KOPT-K1 (cell line): ENCODE data around the gene DDRGK1.

Experiments
- H3K27ac ChIP-seq: fragments of 200-600 bp; sonication (generic); 2 replicates; pipeline ENCODE4 v1.5.1; 2016; ENCODE audit warnings: antibody characterized with exemption, mild to moderate bottlenecking, low read depth, low read length; ENCODE audit not compliant: poor library complexity, severe bottlenecking
- H3K36me3 ChIP-seq: fragments of 200-600 bp; sonication (generic); 2 replicates; pipeline ENCODE4 v1.5.1; 2017; ENCODE audit warnings: antibody characterized with exemption, mild to moderate bottlenecking, low read length, moderate library complexity; ENCODE audit not compliant: insufficient read depth
- H3K9me3 ChIP-seq: fragments of 200-600 bp; sonication (generic); 2 replicates; pipeline ENCODE4 v1.5.1; 2017; ENCODE audit warnings: antibody characterized with exemption, low read length, mild to moderate bottlenecking; ENCODE audit not compliant: insufficient read depth, poor library complexity, severe bottlenecking

Gene DDRGK1

DNA sequence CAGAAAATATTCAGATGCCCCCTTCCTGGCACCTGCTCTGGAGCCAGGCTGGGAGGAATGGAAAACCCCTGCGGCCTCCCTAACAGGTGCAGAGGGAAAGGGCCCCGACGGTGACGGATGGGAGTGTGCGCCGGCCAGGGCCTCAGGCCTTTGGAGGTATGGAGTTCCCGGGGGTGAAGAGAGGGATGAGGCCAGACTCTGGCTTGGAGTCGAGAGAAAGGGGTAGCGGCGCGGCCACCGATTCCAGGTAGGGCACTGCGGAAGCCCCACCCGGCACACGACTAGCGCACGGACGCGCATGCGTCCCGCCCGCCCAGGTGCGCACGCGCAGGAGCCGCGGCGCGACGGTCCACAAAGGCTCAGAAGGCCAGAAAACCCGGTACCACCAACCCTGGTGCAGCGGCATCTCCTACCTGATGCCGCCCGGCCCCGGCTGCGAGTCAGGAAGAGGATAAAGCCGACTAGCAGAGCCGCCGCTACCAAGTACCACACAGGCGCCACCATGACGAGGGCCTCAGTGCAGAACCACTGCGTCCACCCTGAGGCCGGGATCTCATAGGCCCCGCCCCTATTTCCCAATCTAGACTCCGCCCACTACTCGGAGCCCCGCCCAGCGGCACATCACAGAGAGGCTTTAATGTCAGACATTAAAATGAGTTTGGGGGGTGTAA, at the start of gene DDRGK1:
TSS of gene DDRGK1 (minus strand) at position 559 of the 671 bp plus-strand sequence. CDS start at position 504, 55 bp downstream.
- H3K36me3 ChIP-seq, result peaks cover 31% of the 10 kb centered on the region
- no peaks in the 10 kb centered on the region for H3K9me3 ChIP-seq
- H3K27ac ChIP-seq, result peak within 1 kb of the TSS; percentile 79

DNA sequence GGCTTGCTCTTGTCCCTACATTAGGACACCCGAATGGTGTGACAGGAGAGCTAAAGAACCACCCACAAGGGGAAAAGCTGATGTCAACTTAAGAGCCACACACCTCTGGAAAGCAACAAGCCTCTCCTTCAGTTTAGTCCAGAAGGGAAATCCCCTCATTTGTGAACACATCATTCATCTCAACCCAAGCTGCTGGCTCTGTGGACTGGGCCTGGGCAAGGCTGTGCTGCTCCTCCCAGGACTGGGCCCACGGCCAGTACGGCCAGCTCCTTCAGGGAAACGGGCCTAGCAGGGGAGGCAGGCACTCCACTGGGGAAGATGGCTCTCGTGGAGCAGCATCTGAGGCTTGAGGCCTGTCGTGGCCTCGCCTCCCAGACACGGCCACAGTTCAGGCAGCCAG, 47.3 kb upstream of the DDRGK1 start:
- no peak overlapping the region for H3K27ac ChIP-seq

DNA sequence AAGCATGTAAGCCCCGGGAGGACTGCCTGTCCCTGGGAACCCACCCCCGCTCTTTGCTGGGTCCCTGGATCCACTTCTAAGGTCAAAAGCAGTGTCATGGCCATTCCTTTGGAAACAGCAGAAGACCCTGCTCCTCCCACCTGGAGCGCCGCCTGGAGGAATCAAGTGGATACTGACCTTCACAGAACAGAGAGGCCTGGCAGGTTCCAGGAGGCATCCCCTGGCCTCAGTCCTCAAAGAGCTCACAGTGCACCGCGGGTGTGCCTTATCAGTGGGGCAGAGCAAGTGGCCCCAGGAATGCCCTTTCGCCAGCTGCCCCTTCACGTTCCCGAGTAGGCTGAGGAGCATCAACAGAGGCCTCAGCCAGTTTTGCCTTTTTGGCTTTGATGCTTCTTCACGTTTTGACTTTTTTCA, 45.6 kb upstream of the DDRGK1 start:
- no peaks in the 10 kb centered on the region for H3K36me3 ChIP-seq
- no peak overlapping the region for H3K27ac ChIP-seq
- no peaks in the 10 kb centered on the region for H3K9me3 ChIP-seq

More for the DNA sequence above, 47.3 kb upstream of the DDRGK1 start:
- Histone ChIP-seq H3K36me3 (no peaks in the 10 kb centered on the region), H3K9me3 (no peaks in the 10 kb centered on the region)

DNA sequence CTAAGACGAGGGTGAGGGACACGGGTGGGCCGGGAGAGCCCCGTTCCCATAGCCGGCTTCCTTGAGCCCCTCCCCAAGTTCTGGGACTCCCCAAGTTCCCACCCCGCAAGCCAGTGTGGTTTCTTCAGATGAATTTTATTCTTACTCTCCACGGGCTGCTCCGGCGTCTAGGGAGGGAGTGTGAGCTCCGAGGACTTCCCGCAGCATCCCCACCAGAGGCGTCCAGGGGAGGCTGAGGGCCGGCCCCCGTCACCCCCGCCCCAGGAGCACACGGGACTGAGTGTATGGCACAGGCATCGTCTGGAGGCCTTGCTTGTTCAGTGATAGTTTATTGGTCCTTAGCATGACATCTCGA, 44.5 kb upstream of the DDRGK1 start:
- Histone ChIP-seq H3K9me3 (no peaks in the 10 kb centered on the region), H3K27ac (no peak overlapping the region), H3K36me3 (no peaks in the 10 kb centered on the region)

DNA sequence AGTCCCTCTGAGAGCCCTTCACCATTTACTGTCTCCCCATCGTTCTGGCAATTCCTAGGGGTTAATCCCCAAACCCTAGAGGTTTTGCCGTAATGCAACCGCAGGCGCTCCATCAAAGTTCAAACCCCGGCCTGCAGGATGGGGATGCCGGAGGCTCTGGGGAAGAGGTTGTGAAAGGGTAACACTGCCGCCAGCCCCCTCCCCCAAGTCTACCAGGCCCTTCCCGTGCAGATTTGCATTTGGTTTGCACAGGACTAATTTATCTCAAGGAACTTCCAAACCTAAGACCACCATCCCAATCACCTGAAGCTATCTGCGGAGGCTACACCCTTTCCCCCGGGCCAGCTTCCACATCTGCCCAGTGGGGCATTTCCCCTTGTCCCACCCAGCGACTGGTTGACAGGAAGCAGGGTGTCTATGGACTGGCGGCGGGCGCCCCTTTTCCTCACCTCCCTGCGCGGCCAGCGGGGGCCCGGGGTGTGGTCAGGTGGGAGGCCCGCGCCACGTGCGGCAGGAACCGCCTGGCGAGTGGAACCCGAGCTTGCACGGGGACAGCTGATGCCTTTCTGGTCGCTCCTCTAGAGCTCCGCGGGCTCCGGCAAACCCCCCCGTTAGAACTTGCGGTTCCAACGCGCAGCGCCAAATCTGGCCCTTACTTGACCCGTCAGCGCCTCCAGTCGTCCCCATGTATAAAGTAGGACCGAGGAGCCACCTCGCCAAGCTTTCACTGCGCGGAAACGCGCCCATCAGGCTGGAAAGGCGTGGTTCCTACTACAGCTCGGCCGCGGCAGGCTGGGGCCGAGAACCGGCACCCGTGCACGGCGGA, 43.9 kb upstream of the DDRGK1 start:
- Histone ChIP-seq H3K27ac (no peak overlapping the region), H3K36me3 (no peaks in the 10 kb centered on the region), H3K9me3 (no peaks in the 10 kb centered on the region)

DNA sequence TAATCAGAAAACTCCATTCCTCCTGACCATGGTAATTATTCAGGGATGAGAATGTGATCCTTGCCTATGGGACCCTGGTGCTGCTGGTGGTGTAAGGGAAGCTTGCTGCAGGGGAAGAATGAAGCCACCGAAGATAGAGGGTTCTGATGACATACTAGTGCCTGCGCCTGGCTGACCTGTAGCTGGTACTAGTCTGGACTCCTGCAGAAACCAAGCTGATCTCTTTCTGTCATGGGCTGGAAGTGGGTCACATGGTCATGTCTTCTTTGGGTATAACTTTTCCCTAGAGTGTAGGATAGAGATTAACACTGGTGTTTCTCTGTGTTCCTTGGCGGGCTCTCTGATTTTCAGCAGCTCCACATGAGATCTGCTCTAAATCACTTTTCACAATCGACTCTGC, 43.2 kb upstream of the DDRGK1 start:
- Histone ChIP-seq H3K27ac (no peak overlapping the region), H3K9me3 (no peaks in the 10 kb centered on the region), H3K36me3 (no peaks in the 10 kb centered on the region)

DNA sequence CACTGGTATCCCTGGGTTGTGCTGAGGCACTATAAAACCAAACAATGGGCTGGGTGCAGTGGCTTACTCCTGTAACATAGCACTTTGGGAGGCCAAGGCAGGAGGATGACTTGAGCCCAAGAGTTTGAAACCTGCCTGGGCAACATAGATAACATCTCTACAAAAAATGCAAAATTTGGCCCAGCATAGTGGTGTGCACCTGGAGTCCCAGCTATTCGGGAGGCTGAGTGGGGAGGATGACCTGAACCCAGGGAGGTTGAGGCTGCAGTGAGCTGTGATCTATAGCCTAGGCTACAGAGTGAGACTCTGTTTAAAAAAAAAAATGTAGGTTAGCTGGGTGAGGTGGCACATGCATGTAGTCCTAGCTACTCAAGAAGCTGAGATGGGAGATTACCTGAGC, 42.2 kb upstream of the DDRGK1 start:
- H3K9me3 ChIP-seq, result no peaks in the 10 kb centered on the region
- H3K36me3 ChIP-seq, result no peaks in the 10 kb centered on the region
- no peak overlapping the region for H3K27ac ChIP-seq

DNA sequence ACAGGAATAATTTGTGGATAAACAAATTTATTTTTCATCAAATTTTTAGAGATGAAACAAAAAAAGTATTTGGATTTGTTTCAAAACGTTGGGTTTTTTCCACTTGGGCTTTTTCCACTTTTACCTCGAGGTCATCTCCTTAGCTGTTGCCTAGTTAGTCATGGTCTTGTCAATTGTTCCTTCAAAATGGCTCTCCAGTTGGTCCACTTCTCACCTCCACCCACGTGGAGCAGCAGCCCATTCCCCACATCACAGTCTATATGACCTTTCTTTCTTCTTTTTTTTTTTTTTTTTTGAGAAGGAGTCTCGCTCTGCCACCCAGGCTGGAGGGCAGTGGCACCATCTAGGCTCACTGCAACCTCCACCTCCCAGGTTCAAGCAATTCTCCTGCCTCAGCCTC, 41.2 kb upstream of the DDRGK1 start:
- Histone ChIP-seq H3K27ac (no peak overlapping the region), H3K9me3 (no peaks in the 10 kb centered on the region), H3K36me3 (no peaks in the 10 kb centered on the region)

DNA sequence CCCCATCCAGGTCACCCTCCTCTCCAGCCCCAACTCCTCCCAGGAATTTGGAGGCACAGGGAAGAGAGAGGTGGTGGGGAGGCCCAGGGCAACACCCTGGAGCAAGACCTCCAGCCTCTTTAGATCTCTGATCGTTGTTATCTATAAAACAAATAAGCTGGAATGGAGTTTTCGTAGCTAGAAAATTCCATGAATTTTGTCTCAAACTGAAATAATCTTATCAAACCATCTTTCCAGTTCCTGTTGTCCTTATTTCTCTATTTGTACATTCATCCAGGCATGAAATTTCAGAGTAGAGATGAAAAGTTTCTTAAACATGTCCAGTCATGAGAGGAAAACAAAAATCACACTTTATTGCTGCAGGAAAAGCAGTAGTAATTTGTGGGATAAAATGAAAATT, 40.7 kb upstream of the DDRGK1 start:
- no peak overlapping the region for H3K27ac ChIP-seq
- no peaks in the 10 kb centered on the region for H3K9me3 ChIP-seq
- no peaks in the 10 kb centered on the region for H3K36me3 ChIP-seq

DNA sequence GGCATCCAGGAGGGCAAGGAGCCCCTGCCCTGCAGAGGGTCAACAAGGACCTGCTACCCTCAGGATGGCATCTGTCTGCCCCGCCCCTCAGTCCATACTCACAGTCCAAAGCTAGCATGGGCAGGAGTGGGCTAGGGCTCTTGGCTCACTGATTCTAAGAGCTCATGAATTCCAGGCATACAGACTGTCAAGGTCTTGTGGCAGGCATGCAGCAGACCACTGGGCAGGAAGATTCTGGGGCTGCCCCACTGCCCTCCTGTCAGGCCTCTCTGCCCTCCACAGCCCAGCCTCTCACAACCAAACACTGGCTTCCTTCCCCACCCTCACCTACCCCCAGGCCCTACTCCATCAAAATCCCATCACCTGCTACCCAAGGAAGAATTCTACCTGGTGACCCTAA, 40.1 kb upstream of the DDRGK1 start:
- Histone ChIP-seq H3K27ac (no peak overlapping the region), H3K36me3 (no peaks in the 10 kb centered on the region), H3K9me3 (no peaks in the 10 kb centered on the region)

DNA sequence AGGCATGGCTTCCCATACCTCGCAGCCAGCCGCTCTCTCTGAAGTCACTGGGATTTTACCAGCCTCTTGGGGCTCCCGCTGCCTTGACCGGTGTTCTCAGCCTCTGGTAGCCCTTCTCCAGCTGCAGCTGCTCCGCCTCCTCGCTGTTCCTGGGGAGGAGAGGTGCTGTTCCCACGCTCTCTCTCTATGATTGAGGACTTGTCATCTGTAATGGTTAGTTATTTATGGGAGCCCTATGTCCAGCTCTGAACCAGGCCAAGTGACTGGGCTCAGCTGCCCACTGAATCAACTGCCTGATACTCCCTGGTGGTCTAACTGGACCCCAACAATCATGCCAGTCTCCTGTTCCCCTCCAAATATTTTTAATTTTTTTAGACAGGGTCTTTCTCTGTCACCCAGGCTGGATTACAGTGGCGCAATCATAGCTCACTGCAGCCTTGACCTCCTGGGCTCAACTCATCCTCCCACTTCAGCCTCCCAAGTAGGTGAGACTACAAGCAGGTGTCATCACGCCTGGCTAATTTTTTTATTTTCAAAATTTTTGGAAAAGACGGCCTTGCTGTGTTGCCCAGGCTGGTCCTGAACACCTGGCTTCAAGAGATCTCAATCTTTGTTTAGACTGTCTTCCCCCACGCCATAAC, 39.4 kb upstream of the DDRGK1 start:
- Histone ChIP-seq H3K36me3 (no peaks in the 10 kb centered on the region), H3K9me3 (no peaks in the 10 kb centered on the region), H3K27ac (no peak overlapping the region)

DNA sequence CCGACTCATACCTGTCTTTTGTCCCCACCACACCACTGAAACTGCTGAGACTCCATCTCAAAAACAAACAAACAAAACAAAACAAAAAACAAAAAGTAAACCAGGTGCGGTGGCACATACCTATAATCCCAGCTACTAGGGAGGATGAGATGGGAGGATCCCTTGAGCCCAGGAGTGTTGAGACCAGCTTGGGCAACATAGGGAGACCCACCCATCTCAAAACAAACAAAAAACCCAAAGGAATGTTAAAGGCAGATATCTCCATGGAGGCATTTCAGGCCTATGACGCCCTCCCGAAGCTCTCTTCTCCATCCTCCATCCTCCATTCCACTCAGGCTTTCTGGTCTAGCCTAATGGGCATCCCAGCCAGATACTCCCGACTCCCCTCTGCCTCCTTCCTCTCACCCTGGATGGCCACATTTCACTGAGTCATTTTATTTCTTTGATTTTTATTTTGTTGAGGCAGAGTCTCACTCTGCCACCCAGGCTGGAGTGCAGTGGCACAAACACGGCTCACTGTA, 37.8 kb upstream of the DDRGK1 start:
- no peaks in the 10 kb centered on the region for H3K36me3 ChIP-seq
- H3K27ac ChIP-seq, result no peak overlapping the region
- no peaks in the 10 kb centered on the region for H3K9me3 ChIP-seq

DNA sequence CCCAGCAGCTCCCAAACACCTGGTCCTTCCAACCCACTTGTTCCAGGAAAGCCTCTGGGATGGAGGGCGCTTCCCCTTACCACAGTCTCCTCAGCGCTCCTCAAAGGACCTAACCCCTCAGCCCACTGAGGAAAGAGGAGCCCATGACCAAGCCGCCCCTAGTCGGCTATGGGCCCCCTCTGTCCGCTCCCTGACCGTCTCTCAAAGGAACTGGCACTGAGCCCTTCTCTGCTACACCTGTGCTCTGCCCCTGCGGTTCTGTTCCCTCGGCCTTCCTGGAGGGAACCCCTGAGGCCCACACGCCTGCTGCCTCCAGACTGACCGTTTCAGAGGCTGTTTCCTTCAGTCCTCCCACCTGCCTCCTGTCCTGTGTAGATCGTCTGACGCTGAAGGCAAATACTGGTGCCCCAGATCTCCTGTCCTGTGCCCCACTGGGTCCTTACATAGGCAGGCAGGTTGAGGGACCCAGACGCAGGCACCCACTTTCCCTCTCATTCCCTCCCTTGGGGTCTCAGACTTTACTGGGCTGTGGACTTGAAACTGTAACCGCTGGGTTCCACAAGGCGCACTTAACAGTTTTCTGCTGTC, 36.4 kb upstream of the DDRGK1 start:
- Histone ChIP-seq H3K27ac (no peak overlapping the region), H3K36me3 (no peaks in the 10 kb centered on the region), H3K9me3 (no peaks in the 10 kb centered on the region)

DNA sequence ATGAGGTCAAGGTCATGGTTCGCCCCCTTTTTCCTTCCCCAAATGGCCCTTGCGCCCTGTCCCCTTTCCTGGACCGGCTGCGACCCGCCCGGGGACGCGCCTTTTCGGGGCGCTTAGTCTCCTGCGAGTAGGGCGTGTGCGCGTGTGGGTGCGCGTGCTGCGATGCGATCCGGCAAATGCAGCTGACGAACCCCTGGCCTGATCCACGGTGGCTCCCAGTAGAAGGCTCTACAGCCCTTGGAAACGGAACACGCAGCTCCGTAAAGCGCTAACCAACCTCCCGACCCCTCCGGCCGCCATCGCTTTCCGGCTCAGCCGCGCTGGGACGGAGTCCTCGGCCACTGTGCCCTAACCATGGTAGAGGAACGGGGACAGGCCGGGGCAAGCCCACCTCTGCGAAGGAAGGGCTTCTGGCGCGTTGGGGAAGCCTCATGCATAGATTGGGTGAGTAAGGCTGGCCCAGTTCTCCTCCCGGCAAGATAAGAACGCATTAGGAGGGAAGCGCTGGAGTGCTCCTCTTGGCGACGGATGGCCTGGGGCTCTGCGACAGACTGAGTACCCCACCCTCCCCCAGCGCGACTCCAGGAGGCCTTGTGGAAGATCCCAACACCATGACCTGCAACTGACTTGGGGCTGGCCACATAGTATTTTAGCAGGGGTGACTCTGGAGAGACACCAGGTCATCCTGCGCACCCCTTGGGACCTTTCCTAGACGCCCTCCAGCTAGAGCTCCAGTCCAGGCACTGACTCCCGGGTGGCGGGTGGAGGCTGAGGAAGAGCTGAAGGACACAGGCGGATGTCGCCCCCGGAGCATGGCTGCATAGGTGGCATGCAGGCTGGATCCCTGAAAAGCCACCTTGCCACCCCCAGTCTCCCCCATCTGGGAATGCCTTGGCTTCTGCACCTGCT, 35.6 kb upstream of the DDRGK1 start:
- Histone ChIP-seq H3K9me3 (no peaks in the 10 kb centered on the region), H3K27ac (no peak overlapping the region), H3K36me3 (no peaks in the 10 kb centered on the region)
